HepG2 (cell line): ENCODE data around the gene DDAH2. TPM values are rescaled to one million over a fixed set of nuclear protein-coding genes. Genes with fewer than 3 reads are reported as not detected.

ENCODE experiments used
- ATAC-seq: fragments of 200-7000 bp; cut with Tn5 transposase; 3 replicates; pipeline ENCODE4 v1.9.1; 2020; ENCODE audit warnings: mild to moderate bottlenecking, moderate library complexity
- BruUV-seq: library from RNA; stranded (reverse); fragments of 400-500 nt; replicated peaks from 2 replicates; lab custom pipeline; 2021; lab: Mats Ljungman, UMichigan
- CTCF ChIA-PET: fragments of 300-600 bp; formaldehyde crosslinking; extraction: SDS; loops from one replicate; lab custom pipeline; 2021; ENCODE audit warnings: low total read pairs, inconsistent platforms, low intra/inter-chr PET ratio; lab: Yijun Ruan, JAX
- POLR2A ChIA-PET: fragments of 350-600 bp; sonication (Branson Sonifier 250); formaldehyde crosslinking; loops from one replicate; lab custom pipeline; 2020; ENCODE audit warnings: antibody characterized with exemption, inconsistent platforms; lab: Yijun Ruan, JAX
- DNase-seq: peaks from one replicate; pipeline ENCODE4 v3.0.0-alpha.2; 2015; ENCODE audit warnings: low spot score
- FAIRE-seq: peaks from 3 replicates; lab custom pipeline; 2011; peaks lifted over from hg19 to GRCh38; lab: Jason Lieb, UNC
- H2AFZ ChIP-seq: one replicate; pipeline ENCODE4 v1.6.1; 2011; ENCODE audit warnings: low read length, inconsistent platforms
- H3K27ac ChIP-seq: fragments of 300-600 bp; 3 replicates; pipeline ENCODE4 v1.8.0; 2011; ENCODE audit warnings: mixed run types, mild to moderate bottlenecking, mixed read lengths, low read length, inconsistent platforms; ENCODE audit not compliant: insufficient read depth; ENCODE audit errors: extremely low read length
- H3K27me3 ChIP-seq, 2 experiments: fragments of 200-600 bp in 1 of 2; 2 replicates in 1 of 2; 3 replicates in 1 of 2; pipeline versions ENCODE4 v1.6.0 to v1.8.0; 2011; ENCODE audit warnings: low read length in 2 of 2, mild to moderate bottlenecking in 2 of 2, moderate library complexity in 2 of 2, inconsistent platforms in 1 of 2; ENCODE audit not compliant: insufficient read depth in 2 of 2, control insufficient read depth in 1 of 2
- H3K36me3 ChIP-seq, 2 experiments: fragments of 200-600 bp in 1 of 2; replicated peaks in 1 of 2; 2 replicates in 1 of 2; 3 replicates in 1 of 2; pipeline versions ENCODE4 v1.5.1 to v1.8.0; 2011; ENCODE audit warnings: low read length in 2 of 2, inconsistent platforms in 1 of 2; ENCODE audit not compliant: insufficient read depth in 2 of 2, control insufficient read depth in 1 of 2
- H3K4me1 ChIP-seq: 2 replicates; pipeline ENCODE4 v1.5.1; 2012; ENCODE audit warnings: low read length, inconsistent platforms; ENCODE audit not compliant: insufficient read depth
- H3K4me2 ChIP-seq: 2 replicates; pipeline ENCODE4 v1.6.0; 2011; ENCODE audit warnings: low read depth, low read length, inconsistent platforms
- H3K4me3 ChIP-seq, 3 experiments: fragments of 200-600 bp in 1 of 3; sonication (generic), shearing (Covaris generic) in 1 of 3; replicated peaks in 1 of 3; 2 replicates each; pipeline ENCODE4 v1.5.1; 2011 to 2016; ENCODE audit warnings: low read length in 3 of 3, inconsistent platforms in 2 of 3, low read depth in 2 of 3, mild to moderate bottlenecking in 2 of 3, control low read depth in 1 of 3, mixed read lengths in 1 of 3; ENCODE audit not compliant: insufficient read depth in 1 of 3
- H3K79me2 ChIP-seq: one replicate; pipeline ENCODE4 v1.6.1; 2011; ENCODE audit warnings: low read length, inconsistent platforms; ENCODE audit not compliant: insufficient read depth
- H3K9ac ChIP-seq: 2 replicates; pipeline ENCODE4 v1.6.0; 2011; ENCODE audit warnings: mild to moderate bottlenecking, low read depth, low read length, inconsistent platforms; ENCODE audit not compliant: insufficient read depth
- H3K9me3 ChIP-seq: 2 replicates; pipeline ENCODE4 v1.5.1; 2012; ENCODE audit warnings: mild to moderate bottlenecking, low read length
- H4K20me1 ChIP-seq: 2 replicates; pipeline ENCODE4 v1.6.0; 2011; ENCODE audit warnings: inconsistent platforms, mild to moderate bottlenecking, low read length, moderate library complexity; ENCODE audit not compliant: insufficient read depth
- CREBL2 ChIP-seq: sonication (generic); formaldehyde crosslinking; IDR thresholded peaks from 2 replicates; pipeline ENCODE4 v1.8.1; 2023; ENCODE audit warnings: missing genetic modification reagents, mild to moderate bottlenecking, borderline replicate concordance
- NR2F2 ChIP-seq: IDR thresholded peaks from 2 replicates; pipeline ENCODE4 v1.6.1; 2012; ENCODE audit warnings: low read depth, inconsistent platforms, borderline replicate concordance
- POGK ChIP-seq: sonication (generic); formaldehyde crosslinking; conservative IDR thresholded peaks from 2 replicates; pipeline ENCODE4 v1.8.0; 2022; ENCODE audit warnings: mild to moderate bottlenecking, moderate library complexity, missing genetic modification reagents
- RORA ChIP-seq: sonication (generic); formaldehyde crosslinking; IDR thresholded peaks from 2 replicates; pipeline ENCODE4 v1.5.0; 2020; ENCODE audit warnings: mild to moderate bottlenecking, missing genetic modification reagents, moderate library complexity
- SNRNP70 ChIP-seq: fragments of 200-400 bp; formaldehyde crosslinking; IDR thresholded peaks from 2 replicates; pipeline ENCODE4 v1.6.1; 2017; ENCODE audit warnings: mild to moderate bottlenecking, low read depth, low read length, moderate library complexity
- XBP1 ChIP-seq: sonication (generic); formaldehyde crosslinking; IDR thresholded peaks from 2 replicates; pipeline ENCODE4 v1.5.0; 2020; ENCODE audit warnings: missing genetic modification reagents
- YEATS2 ChIP-seq: sonication (generic); formaldehyde crosslinking; IDR thresholded peaks from 2 replicates; pipeline ENCODE4 v1.4.0; 2020; ENCODE audit warnings: missing genetic modification reagents, borderline replicate concordance
- ZNF101 ChIP-seq: sonication (generic); formaldehyde crosslinking; IDR thresholded peaks from 2 replicates; pipeline ENCODE4 v1.4.0; 2020; ENCODE audit warnings: mild to moderate bottlenecking, low read depth, missing genetic modification reagents, borderline replicate concordance
- ZNF674 ChIP-seq: sonication (generic); formaldehyde crosslinking; IDR thresholded peaks from 2 replicates; pipeline ENCODE4 v1.5.0; 2020; ENCODE audit warnings: low read depth, mild to moderate bottlenecking, missing genetic modification reagents
- ZNF703 ChIP-seq: sonication (generic); formaldehyde crosslinking; IDR thresholded peaks from 2 replicates; pipeline ENCODE4 v1.5.1; 2020; ENCODE audit warnings: missing genetic modification reagents, mild to moderate bottlenecking, moderate library complexity, borderline replicate concordance
- ZNF768 ChIP-seq: sonication (generic); formaldehyde crosslinking; IDR thresholded peaks from 2 replicates; pipeline ENCODE4 v1.4.0; 2020; ENCODE audit warnings: missing genetic modification reagents
- ZNF850 ChIP-seq: sonication (generic); formaldehyde crosslinking; conservative IDR thresholded peaks from 2 replicates; pipeline ENCODE4 v1.9.0; 2021; ENCODE audit warnings: mild to moderate bottlenecking, missing genetic modification reagents
- WGBS: methylation state at CpG from one replicate; pipeline ENCODE4 v1.1.6; 2017; ENCODE audit warnings: low lambda C conversion rate; 5-methylcytosine and 5-hydroxymethylcytosine counted together
- in situ Hi-C: cut with HindIII; loops from 2 replicates; pipeline ENCODE4 v1.10.0; 2017; ENCODE audit warnings: low pct_unique_long_range_greater_than_20kb; ENCODE audit not compliant: extremely low pct_ligation_motif_present
- intact Hi-C: fragments of 100-400 bp; cut with micrococcal nuclease; formaldehyde crosslinking; loops from one replicate; pipeline ENCODE4 v1.10.0; 2022; ENCODE audit not compliant: unreplicated experiment
- polyA plus RNA-seq, 8 experiments: library from polyadenylated mRNA; depleted of rRNA in 3 of 8; stranded (reverse) in 7 of 8; unstranded in 1 of 8; fragments of >200 nt; fragmentation: Illumina TruSeq in 4 of 8; extraction: Trizol in 4 of 8; gene quantifications; 2 replicates each; pipeline versions ENCODE4 v1.2.1 to v1.2.3, GENCODE V29; 2011 to 2016; ENCODE audit warnings: low read depth in 4 of 8, missing spikeins in 1 of 8, mixed read lengths in 1 of 8; ENCODE audit not compliant: insufficient read depth in 1 of 8
- total RNA-seq, 5 experiments: library from RNA; depleted of rRNA; stranded (reverse); fragments of >200 nt; fragmentation: Illumina TruSeq; extraction: Trizol; gene quantifications; 2 replicates each; pipeline ENCODE4 v1.2.3, GENCODE V29; 2016; ENCODE audit warnings: low read depth in 1 of 5
- TF ChIP-seq, protein P1 (sequence below): conservative IDR thresholded peaks from 2 replicates; pipeline ENCODE4 v1.6.1; 2018; ENCODE audit warnings: missing genetic modification reagents
- TF ChIP-seq, protein P2 (sequence below): sonication (generic); formaldehyde crosslinking; IDR thresholded peaks from 2 replicates; pipeline ENCODE4 v1.4.0; 2020; ENCODE audit warnings: missing genetic modification reagents, mild to moderate bottlenecking, borderline replicate concordance
- TF ChIP-seq, protein P3 (sequence below): sonication (generic); formaldehyde crosslinking; IDR thresholded peaks from 2 replicates; pipeline ENCODE4 v1.4.0; 2020; ENCODE audit warnings: missing genetic modification reagents

The DDAH2 gene
- total and polyA plus RNA-seq, 2 of the 13 experiments (the other 11 are each of a cell fraction or from before 2014, with no cell fraction given): 16.4 to 21.1 TPM

DNA sequence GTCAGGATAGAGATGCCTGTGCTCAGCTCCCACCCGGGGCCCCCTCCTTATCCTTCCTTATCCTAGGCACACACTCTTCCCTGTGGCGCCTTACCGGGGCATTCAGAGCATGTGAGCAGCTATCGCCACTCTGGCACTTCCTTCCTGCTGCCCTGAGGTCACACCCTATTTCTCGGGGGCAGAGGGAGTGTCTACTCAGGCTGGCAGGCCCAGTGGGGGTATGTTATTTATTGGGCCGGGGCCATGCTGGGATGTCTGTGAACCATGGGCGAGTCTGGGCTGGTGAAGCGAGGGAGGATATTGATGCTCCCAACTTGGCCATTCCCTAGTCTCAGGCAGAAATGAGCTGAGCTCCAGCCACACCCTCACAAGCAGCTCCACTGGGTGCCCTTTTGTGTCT, 17.9 kb downstream of the DDAH2 start:
- ATAC-seq: no peak
- Histone ChIP-seq H2AFZ (no peak overlapping the region), H3K4me3 (no peak overlapping the region), H3K4me1 (peaks cover 24% of the 10 kb centered on the region), H3K36me3 (no peaks in the 10 kb centered on the region), H3K4me2 (no peak overlapping the region), H3K9ac (no peak overlapping the region), H4K20me1 (no peaks in the 10 kb centered on the region), H3K9me3 (no peaks in the 10 kb centered on the region), H3K79me2 (no peaks in the 10 kb centered on the region), H3K27me3 (peaks cover 11 to 48% of the 10 kb centered on the region in 2 experiments; a peak in 4 of 5 replicates), H3K27ac (no peak overlapping the region)
- no peak for FAIRE-seq
- WGBS: 53% methylated on average over 8 of the region's 8 CpGs
- intact Hi-C loops (no loop called here), in situ Hi-C loops (no loop called here)
- ChIA-PET POLR2A (interaction anchor here (0.9 to 5.1 kb wide), 2 partner anchors 9 to 26 kb away, joined by 3 to 31 read pairs; partner anchors contain the start of gene ABHD16A), CTCF (no interaction called here)
- no TSS peak for BruUV-seq
- no peak for DNase-seq
- TF ChIP-seq YEATS2 (no peak), ZNF768 (CRISPR knock-in tag) (no peak), ZNF850 (CRISPR knock-in tag) (no peak), RORA (no peak), XBP1 (CRISPR knock-in tag) (no peak), SNRNP70 (no peak), ZNF674 (CRISPR knock-in tag) (no peak), NR2F2 (no peak), CREBL2 (CRISPR knock-in tag) (no peak), POGK (no peak), ZNF101 (CRISPR knock-in tag) (no peak), ZNF703 (no peak)
- TF ChIP-seq, protein P1, sequence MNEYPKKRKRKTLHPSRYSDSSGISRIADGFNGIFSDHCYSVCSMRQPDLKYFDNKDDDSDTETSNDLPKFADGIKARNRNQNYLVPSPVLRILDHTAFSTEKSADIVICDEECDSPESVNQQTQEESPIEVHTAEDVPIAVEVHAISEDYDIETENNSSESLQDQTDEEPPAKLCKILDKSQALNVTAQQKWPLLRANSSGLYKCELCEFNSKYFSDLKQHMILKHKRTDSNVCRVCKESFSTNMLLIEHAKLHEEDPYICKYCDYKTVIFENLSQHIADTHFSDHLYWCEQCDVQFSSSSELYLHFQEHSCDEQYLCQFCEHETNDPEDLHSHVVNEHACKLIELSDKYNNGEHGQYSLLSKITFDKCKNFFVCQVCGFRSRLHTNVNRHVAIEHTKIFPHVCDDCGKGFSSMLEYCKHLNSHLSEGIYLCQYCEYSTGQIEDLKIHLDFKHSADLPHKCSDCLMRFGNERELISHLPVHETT (CRISPR knock-in tag): no peak
- TF ChIP-seq, protein P2, sequence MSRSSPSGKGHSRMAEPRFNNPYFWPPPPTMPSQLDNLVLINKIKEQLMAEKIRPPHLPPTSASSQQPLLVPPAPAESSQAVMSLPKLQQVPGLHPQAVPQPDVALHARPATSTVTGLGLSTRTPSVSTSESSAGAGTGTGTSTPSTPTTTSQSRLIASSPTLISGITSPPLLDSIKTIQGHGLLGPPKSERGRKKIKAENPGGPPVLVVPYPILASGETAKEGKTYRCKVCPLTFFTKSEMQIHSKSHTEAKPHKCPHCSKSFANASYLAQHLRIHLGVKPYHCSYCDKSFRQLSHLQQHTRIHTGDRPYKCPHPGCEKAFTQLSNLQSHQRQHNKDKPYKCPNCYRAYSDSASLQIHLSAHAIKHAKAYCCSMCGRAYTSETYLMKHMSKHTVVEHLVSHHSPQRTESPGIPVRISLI (CRISPR knock-in tag): no peak
- TF ChIP-seq, protein P3, sequence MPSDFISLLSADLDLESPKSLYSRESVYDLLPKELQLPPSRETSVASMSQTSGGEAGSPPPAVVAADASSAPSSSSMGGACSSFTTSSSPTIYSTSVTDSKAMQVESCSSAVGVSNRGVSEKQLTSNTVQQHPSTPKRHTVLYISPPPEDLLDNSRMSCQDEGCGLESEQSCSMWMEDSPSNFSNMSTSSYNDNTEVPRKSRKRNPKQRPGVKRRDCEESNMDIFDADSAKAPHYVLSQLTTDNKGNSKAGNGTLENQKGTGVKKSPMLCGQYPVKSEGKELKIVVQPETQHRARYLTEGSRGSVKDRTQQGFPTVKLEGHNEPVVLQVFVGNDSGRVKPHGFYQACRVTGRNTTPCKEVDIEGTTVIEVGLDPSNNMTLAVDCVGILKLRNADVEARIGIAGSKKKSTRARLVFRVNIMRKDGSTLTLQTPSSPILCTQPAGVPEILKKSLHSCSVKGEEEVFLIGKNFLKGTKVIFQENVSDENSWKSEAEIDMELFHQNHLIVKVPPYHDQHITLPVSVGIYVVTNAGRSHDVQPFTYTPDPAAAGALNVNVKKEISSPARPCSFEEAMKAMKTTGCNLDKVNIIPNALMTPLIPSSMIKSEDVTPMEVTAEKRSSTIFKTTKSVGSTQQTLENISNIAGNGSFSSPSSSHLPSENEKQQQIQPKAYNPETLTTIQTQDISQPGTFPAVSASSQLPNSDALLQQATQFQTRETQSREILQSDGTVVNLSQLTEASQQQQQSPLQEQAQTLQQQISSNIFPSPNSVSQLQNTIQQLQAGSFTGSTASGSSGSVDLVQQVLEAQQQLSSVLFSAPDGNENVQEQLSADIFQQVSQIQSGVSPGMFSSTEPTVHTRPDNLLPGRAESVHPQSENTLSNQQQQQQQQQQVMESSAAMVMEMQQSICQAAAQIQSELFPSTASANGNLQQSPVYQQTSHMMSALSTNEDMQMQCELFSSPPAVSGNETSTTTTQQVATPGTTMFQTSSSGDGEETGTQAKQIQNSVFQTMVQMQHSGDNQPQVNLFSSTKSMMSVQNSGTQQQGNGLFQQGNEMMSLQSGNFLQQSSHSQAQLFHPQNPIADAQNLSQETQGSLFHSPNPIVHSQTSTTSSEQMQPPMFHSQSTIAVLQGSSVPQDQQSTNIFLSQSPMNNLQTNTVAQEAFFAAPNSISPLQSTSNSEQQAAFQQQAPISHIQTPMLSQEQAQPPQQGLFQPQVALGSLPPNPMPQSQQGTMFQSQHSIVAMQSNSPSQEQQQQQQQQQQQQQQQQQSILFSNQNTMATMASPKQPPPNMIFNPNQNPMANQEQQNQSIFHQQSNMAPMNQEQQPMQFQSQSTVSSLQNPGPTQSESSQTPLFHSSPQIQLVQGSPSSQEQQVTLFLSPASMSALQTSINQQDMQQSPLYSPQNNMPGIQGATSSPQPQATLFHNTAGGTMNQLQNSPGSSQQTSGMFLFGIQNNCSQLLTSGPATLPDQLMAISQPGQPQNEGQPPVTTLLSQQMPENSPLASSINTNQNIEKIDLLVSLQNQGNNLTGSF: no peak
